ENCODE measurements around the gene GAS5.
"Not testable (repeated sequence)": the region's sequence is repeated elsewhere in the genome, so short reads cannot be mapped to it uniquely, and the experiment has no call there.

The GAS5 gene

DNA sequence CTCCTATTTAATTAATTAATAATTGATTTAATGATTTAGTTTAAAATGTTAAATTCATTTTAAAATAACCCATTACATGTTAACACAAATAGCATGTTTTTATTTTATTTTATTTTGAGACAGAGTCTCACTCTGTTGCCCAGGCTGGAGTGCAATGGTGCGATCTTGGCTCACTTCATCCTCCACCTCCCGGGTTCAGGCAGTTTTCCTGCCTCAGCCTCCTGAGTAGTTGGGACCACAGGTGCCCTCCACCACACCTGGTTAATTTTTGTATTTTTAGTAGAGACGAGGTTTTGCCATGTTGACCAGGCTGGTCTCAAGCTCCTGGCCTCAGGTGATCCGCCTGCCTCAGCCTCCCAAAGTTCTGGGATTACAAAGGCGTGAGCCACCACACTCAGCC, 8.2 kb downstream of the GAS5 start:
- not testable (repeated sequence) for DNase-seq; H2AK5ac ChIP-seq (ENCODE audit: low read length); H3K79me1 ChIP-seq (ENCODE audit: low read length); H3K56ac ChIP-seq (ENCODE audit: low read length); H3K9ac ChIP-seq (ENCODE audit: low read length); H2BK15ac ChIP-seq (replicated peaks; ENCODE audit: low read depth); H3K4me3 ChIP-seq (ENCODE audit: low read length); H3K79me2 ChIP-seq (ENCODE audit: control insufficient read depth, insufficient read depth, low read length); H4K8ac ChIP-seq (ENCODE audit: low read depth, low read length); H2BK120ac ChIP-seq (ENCODE audit: low read depth, low read length); H3K4me1 ChIP-seq (ENCODE audit: control insufficient read depth, low read depth, low read length); H3K23ac ChIP-seq (ENCODE audit: low read length); H4K5ac ChIP-seq (ENCODE audit: low read length); H3K18ac ChIP-seq (ENCODE audit: low read length); H2BK5ac ChIP-seq (ENCODE audit: low read length); H3K4ac ChIP-seq (ENCODE audit: low read depth, low read length); H3K27me3 ChIP-seq (ENCODE audit: insufficient read depth, low read length, poor library complexity); H3K4me2 ChIP-seq (ENCODE audit: low read length); H3K27ac ChIP-seq (ENCODE audit: low read depth, low read length); H3K36me3 ChIP-seq (ENCODE audit: control insufficient read depth, insufficient read depth, low read length)
- WGBS (ENCODE audit: extremely low coverage, insufficient coverage, low lambda C conversion rate) = no CpG with 5 or more reads among the region's 5 CpGs

DNA sequence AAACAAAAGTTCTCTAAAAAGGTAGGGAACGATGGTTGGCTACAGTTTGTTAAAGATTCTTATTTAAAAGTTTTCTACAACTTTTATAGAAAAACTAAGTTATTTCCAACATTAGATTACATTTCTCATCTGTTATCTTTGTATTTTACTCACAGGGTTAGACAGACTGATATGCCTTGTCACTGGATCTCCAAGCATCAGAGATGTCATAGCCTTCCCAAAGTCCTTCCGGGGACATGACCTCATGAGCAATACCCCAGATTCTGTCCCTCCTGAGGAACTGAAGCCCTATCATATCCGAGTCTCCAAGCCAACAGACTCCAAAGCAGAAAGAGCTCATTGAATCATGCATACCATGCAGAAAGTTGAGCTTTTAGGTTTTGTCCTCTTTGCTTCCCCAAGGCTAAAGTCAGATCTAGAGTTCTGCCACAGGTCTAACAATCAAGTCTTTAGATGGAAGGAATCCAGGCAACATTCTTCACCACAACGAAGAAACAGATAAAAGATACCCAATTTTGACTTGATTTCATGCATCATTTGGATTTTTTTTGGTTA, 10.3 kb downstream of the GAS5 start:
- no peak for DNase-seq
- Histone ChIP-seq H2BK15ac (replicated peaks; ENCODE audit: low read depth) (no peak overlapping the region), H3K27me3 (ENCODE audit: insufficient read depth, low read length, poor library complexity) (no peaks in the 10 kb centered on the region), H3K36me3 (ENCODE audit: control insufficient read depth, insufficient read depth, low read length) (peaks cover 1% of the 10 kb centered on the region), H3K56ac (ENCODE audit: low read length) (no peak overlapping the region), H3K27ac (ENCODE audit: low read depth, low read length) (no peak overlapping the region), H3K23ac (ENCODE audit: low read length) (no peak overlapping the region), H3K79me1 (ENCODE audit: low read length) (no peaks in the 10 kb centered on the region), H2AK5ac (ENCODE audit: low read length) (no peak overlapping the region), H3K4me3 (ENCODE audit: low read length) (no peak overlapping the region), H3K4me2 (ENCODE audit: low read length) (no peak overlapping the region), H3K9ac (ENCODE audit: low read length) (no peak overlapping the region), H3K4ac (ENCODE audit: low read depth, low read length) (no peak overlapping the region), H3K18ac (ENCODE audit: low read length) (no peak overlapping the region), H4K8ac (ENCODE audit: low read depth, low read length) (no peak overlapping the region), H3K4me1 (ENCODE audit: control insufficient read depth, low read depth, low read length) (peaks cover 6% of the 10 kb centered on the region), H2BK120ac (ENCODE audit: low read depth, low read length) (no peak overlapping the region), H2BK5ac (ENCODE audit: low read length) (no peak overlapping the region), H4K5ac (ENCODE audit: low read length) (no peak overlapping the region), H3K79me2 (ENCODE audit: control insufficient read depth, insufficient read depth, low read length) (no peaks in the 10 kb centered on the region)
- no CpG with 5 or more reads among the region's 4 CpGs for WGBS (ENCODE audit: extremely low coverage, insufficient coverage, low lambda C conversion rate)

DNA sequence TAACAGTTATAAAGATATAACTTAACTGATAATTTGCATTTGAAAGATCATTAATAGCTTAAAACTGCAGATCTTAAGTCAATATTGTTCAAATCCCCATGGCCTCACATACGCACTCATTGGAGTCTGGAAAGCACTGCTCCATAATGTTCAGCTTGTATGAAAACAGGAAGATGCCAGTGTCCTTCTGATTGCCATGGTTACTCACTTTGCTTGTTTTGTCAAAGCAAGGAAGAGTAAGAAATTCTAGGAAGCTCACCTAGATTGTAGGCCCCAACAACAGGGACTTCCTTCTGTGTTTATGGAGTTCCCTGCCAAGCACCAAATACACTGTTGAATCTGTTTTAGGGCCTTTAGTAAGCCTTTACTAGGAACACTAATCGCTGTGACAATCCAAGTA, 10.9 kb downstream of the GAS5 start:
- H3K79me2 ChIP-seq (ENCODE audit: control insufficient read depth, insufficient read depth, low read length) = no peaks in the 10 kb centered on the region
- no peak for DNase-seq
- no peak overlapping the region for H2BK15ac ChIP-seq (replicated peaks; ENCODE audit: low read depth)
- no peaks in the 10 kb centered on the region for H3K79me1 ChIP-seq (ENCODE audit: low read length)
- no peak overlapping the region for H2BK5ac ChIP-seq (ENCODE audit: low read length)
- H3K27ac ChIP-seq (ENCODE audit: low read depth, low read length) = no peak overlapping the region
- H3K36me3 ChIP-seq (ENCODE audit: control insufficient read depth, insufficient read depth, low read length) = peaks cover 1% of the 10 kb centered on the region
- no peak overlapping the region for H3K18ac ChIP-seq (ENCODE audit: low read length)
- H4K8ac ChIP-seq (ENCODE audit: low read depth, low read length) = no peak overlapping the region
- no peak overlapping the region for H3K4ac ChIP-seq (ENCODE audit: low read depth, low read length)
- no peak overlapping the region for H2BK120ac ChIP-seq (ENCODE audit: low read depth, low read length)
- no peak overlapping the region for H3K56ac ChIP-seq (ENCODE audit: low read length)
- peaks cover 6% of the 10 kb centered on the region for H3K4me1 ChIP-seq (ENCODE audit: control insufficient read depth, low read depth, low read length)
- no peak overlapping the region for H2AK5ac ChIP-seq (ENCODE audit: low read length)
- H3K23ac ChIP-seq (ENCODE audit: low read length) = no peak overlapping the region
- H3K27me3 ChIP-seq (ENCODE audit: insufficient read depth, low read length, poor library complexity) = no peaks in the 10 kb centered on the region
- H3K4me3 ChIP-seq (ENCODE audit: low read length) = no peak overlapping the region
- H3K9ac ChIP-seq (ENCODE audit: low read length) = no peak overlapping the region
- no peak overlapping the region for H4K5ac ChIP-seq (ENCODE audit: low read length)
- WGBS (ENCODE audit: extremely low coverage, insufficient coverage, low lambda C conversion rate) = no CpG with 5 or more reads among the region's 2 CpGs
- no peak overlapping the region for H3K4me2 ChIP-seq (ENCODE audit: low read length)

GRCh38 chr1:173856014-173856413, 11.8 kb downstream of the GAS5 start:
- Histone ChIP-seq H3K36me3 (ENCODE audit: control insufficient read depth, insufficient read depth, low read length) (peaks cover 3% of the 10 kb centered on the region), H3K79me2 (ENCODE audit: control insufficient read depth, insufficient read depth, low read length) (no peaks in the 10 kb centered on the region), H2BK120ac (ENCODE audit: low read depth, low read length) (no peak overlapping the region), H3K18ac (ENCODE audit: low read length) (no peak overlapping the region), H2BK15ac (replicated peaks; ENCODE audit: low read depth) (no peak overlapping the region), H2AK5ac (ENCODE audit: low read length) (no peak overlapping the region), H2BK5ac (ENCODE audit: low read length) (no peak overlapping the region), H3K27ac (ENCODE audit: low read depth, low read length) (no peak overlapping the region), H3K4me1 (ENCODE audit: control insufficient read depth, low read depth, low read length) (peaks cover 6% of the 10 kb centered on the region), H3K27me3 (ENCODE audit: insufficient read depth, low read length, poor library complexity) (no peaks in the 10 kb centered on the region), H3K56ac (ENCODE audit: low read length) (no peak overlapping the region), H3K79me1 (ENCODE audit: low read length) (no peaks in the 10 kb centered on the region), H3K9ac (ENCODE audit: low read length) (no peak overlapping the region), H3K4ac (ENCODE audit: low read depth, low read length) (no peak overlapping the region), H3K4me2 (ENCODE audit: low read length) (no peak overlapping the region), H4K5ac (ENCODE audit: low read length) (no peak overlapping the region), H3K4me3 (ENCODE audit: low read length) (no peak overlapping the region), H4K8ac (ENCODE audit: low read depth, low read length) (no peak overlapping the region), H3K23ac (ENCODE audit: low read length) (no peak overlapping the region)
- WGBS (ENCODE audit: extremely low coverage, insufficient coverage, low lambda C conversion rate) = no CpG with 5 or more reads among the region's 1 CpG
- no peak for DNase-seq

DNA sequence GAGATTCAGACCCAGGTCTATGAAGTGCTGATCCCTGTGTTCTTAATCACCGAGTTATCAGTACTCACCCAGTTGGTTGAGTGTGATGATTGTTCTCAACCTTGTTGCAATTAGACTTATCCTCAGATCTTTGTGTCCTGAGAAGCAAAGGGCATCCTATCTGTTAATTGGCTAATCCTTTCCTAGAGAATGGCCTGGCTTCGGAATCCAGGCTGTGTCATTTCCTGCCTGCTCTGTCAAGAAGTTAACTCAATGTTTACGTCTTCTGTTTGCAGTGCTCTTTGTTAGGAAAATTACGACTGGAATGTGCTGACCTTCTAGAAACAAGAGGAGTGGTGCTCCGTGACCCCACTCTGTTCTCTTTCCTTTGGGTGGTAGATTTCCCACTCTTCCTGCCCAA, 14.7 kb downstream of the GAS5 start:
- Histone ChIP-seq H3K27ac (ENCODE audit: low read depth, low read length) (peak overlapping the region; percentile 88), H3K4me3 (ENCODE audit: low read length) (no peak overlapping the region), H3K4me2 (ENCODE audit: low read length) (no peak overlapping the region), H3K4ac (ENCODE audit: low read depth, low read length) (no peak overlapping the region), H3K36me3 (ENCODE audit: control insufficient read depth, insufficient read depth, low read length) (peaks cover 3% of the 10 kb centered on the region), H2AK5ac (ENCODE audit: low read length) (no peak overlapping the region), H3K56ac (ENCODE audit: low read length) (peak overlapping the region; percentile 70), H4K5ac (ENCODE audit: low read length) (no peak overlapping the region), H3K9ac (ENCODE audit: low read length) (peak overlapping the region; percentile 26), H4K8ac (ENCODE audit: low read depth, low read length) (no peak overlapping the region), H3K79me2 (ENCODE audit: control insufficient read depth, insufficient read depth, low read length) (no peaks in the 10 kb centered on the region), H3K18ac (ENCODE audit: low read length) (peak overlapping the region; percentile 86), H3K4me1 (ENCODE audit: control insufficient read depth, low read depth, low read length) (peaks cover 6% of the 10 kb centered on the region), H2BK5ac (ENCODE audit: low read length) (peak overlapping the region; percentile 59), H2BK15ac (replicated peaks; ENCODE audit: low read depth) (peak overlapping the region; percentile 87), H3K23ac (ENCODE audit: low read length) (no peak overlapping the region), H2BK120ac (ENCODE audit: low read depth, low read length) (no peak overlapping the region), H3K79me1 (ENCODE audit: low read length) (no peaks in the 10 kb centered on the region), H3K27me3 (ENCODE audit: insufficient read depth, low read length, poor library complexity) (no peaks in the 10 kb centered on the region)
- DNase-seq = peak; percentile 99
- WGBS (ENCODE audit: extremely low coverage, insufficient coverage, low lambda C conversion rate) = no CpG with 5 or more reads among the region's 5 CpGs

DNA sequence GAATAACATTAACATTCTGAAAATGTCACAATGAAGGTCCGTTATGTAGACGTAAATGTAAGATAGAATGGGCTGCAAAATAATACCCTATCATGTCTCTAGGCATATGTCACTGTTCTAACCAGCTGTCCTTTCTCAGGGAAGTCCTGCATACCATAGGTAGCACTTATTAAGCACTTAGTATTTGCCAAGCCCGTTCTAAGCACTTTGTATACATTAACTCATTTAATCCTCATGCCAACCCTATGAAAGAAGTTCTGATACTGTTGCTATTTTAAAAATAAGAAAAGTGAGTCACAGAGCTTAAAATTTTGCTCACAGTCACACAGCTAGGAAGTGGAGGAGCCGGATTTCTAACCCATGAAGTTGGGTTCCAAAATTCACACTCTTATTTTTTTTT, 15.7 kb downstream of the GAS5 start:
- H4K5ac ChIP-seq (ENCODE audit: low read length) = no peak overlapping the region
- no peak overlapping the region for H2BK120ac ChIP-seq (ENCODE audit: low read depth, low read length)
- no peak overlapping the region for H2AK5ac ChIP-seq (ENCODE audit: low read length)
- no peak overlapping the region for H3K9ac ChIP-seq (ENCODE audit: low read length)
- peaks cover 6% of the 10 kb centered on the region for H3K4me1 ChIP-seq (ENCODE audit: control insufficient read depth, low read depth, low read length)
- H3K4ac ChIP-seq (ENCODE audit: low read depth, low read length) = no peak overlapping the region
- no peaks in the 10 kb centered on the region for H3K27me3 ChIP-seq (ENCODE audit: insufficient read depth, low read length, poor library complexity)
- H3K79me1 ChIP-seq (ENCODE audit: low read length) = no peaks in the 10 kb centered on the region
- no peak for DNase-seq
- H2BK15ac ChIP-seq (replicated peaks; ENCODE audit: low read depth) = no peak overlapping the region
- H3K18ac ChIP-seq (ENCODE audit: low read length) = no peak overlapping the region
- no peak overlapping the region for H3K23ac ChIP-seq (ENCODE audit: low read length)
- H3K56ac ChIP-seq (ENCODE audit: low read length) = no peak overlapping the region
- no peak overlapping the region for H3K4me2 ChIP-seq (ENCODE audit: low read length)
- H3K79me2 ChIP-seq (ENCODE audit: control insufficient read depth, insufficient read depth, low read length) = no peaks in the 10 kb centered on the region
- WGBS (ENCODE audit: extremely low coverage, insufficient coverage, low lambda C conversion rate) = no CpG with 5 or more reads among the region's 4 CpGs
- H3K4me3 ChIP-seq (ENCODE audit: low read length) = no peak overlapping the region
- H4K8ac ChIP-seq (ENCODE audit: low read depth, low read length) = no peak overlapping the region
- H3K36me3 ChIP-seq (ENCODE audit: control insufficient read depth, insufficient read depth, low read length) = peaks cover 3% of the 10 kb centered on the region
- no peak overlapping the region for H3K27ac ChIP-seq (ENCODE audit: low read depth, low read length)
- H2BK5ac ChIP-seq (ENCODE audit: low read length) = no peak overlapping the region

All from mesendoderm (in vitro differentiated cells).